ENCODE results near the gene SLC28A2. TPM values are rescaled to one million over a fixed set of nuclear protein-coding genes. Genes with fewer than 3 reads are reported as not detected.

Gene SLC28A2
- total and polyA plus RNA-seq, 12 donors: under 0.01 to 0.37 (median 0.10) TPM; not detected in 6

- H3K36me3 ChIP-seq (replicated peaks in 1 of 2): no peaks in the 10 kb centered on the region
- no peaks in the 10 kb centered on the region for H3K27me3 ChIP-seq
- intact Hi-C loops (cut with DNase I): no loop called here
- no peak overlapping the region for H3K4me3 ChIP-seq
- no peak for DNase-seq
- no peak for TF ChIP-seq CTCF (IDR thresholded peaks at IDR 0.05)
- TF ChIP-seq POLR2A (IDR thresholded peaks at IDR 0.05): no peak
- H3K27ac ChIP-seq: no peak overlapping the region
- 53 to 57% (median 56%) methylated on average over 7 of the region's 7 CpGs for WGBS, 4 donors
- H3K4me1 ChIP-seq (replicated peaks in 1 of 2): no peaks in the 10 kb centered on the region
- no peaks in the 10 kb centered on the region for H3K9me3 ChIP-seq (replicated peaks in 1 of 3)
Measured at GRCh38 chr15:45326741-45327140, 74.7 kb downstream of the SLC28A2 start.

Other genes starting within 250 kb of the SLC28A2 start
- 100 to 1,000 TPM in 1 of 9 donors, 10 to 100 TPM in 8; 30.1 to 164 (median 46.9) TPM for gene SORD, start 229.0 kb upstream of the SLC28A2 start, total RNA-seq
- 100 to 1,000 TPM in 1 of 3 donors, 1 to 10 TPM in 2; 6.8 to 124 (median 8.1) TPM for gene SORD, start 229.0 kb upstream of the SLC28A2 start, polyA plus RNA-seq
- 10 to 100 TPM in 1 of 9 donors, 1 to 10 TPM in 4, under 1 TPM in 4; 0.22 to 18.5 (median 1.8) TPM for gene DUOX2, start 138.1 kb upstream of the SLC28A2 start, total RNA-seq
- gene DUOX2, start 138.1 kb upstream of the SLC28A2 start, polyA plus RNA-seq: 1 to 10 TPM; 1.1 to 1.7 (median 1.3) TPM
- gene DUOXA2, start 137.9 kb upstream of the SLC28A2 start, total RNA-seq: 1 to 10 TPM in 3 of 9 donors, under 1 TPM in 2, not detected in 4; 0.17 to 4.1 (median 1.3) TPM
- under 1 TPM; 0.11 to 0.84 (median 0.48) TPM for gene DUOXA2, start 137.9 kb upstream of the SLC28A2 start, polyA plus RNA-seq
- 10 to 100 TPM in 2 of 9 donors, 1 to 10 TPM in 6, under 1 TPM in 1; 0.11 to 21.3 (median 5.7) TPM for gene DUOXA1, start 122.4 kb upstream of the SLC28A2 start, total RNA-seq
- gene DUOXA1, start 122.4 kb upstream of the SLC28A2 start, polyA plus RNA-seq: 1 to 10 TPM in 2 of 3 donors, under 1 TPM in 1; 0.81 to 5.1 (median 2.9) TPM
- gene DUOX1, start 122.2 kb upstream of the SLC28A2 start, total RNA-seq: 10 to 100 TPM in 7 of 9 donors, 1 to 10 TPM in 1, not detected in 1; 8.2 to 98.8 (median 24.2) TPM
- 10 to 100 TPM in 2 of 3 donors, 1 to 10 TPM in 1; 2.5 to 23.7 (median 14.2) TPM for gene DUOX1, start 122.2 kb upstream of the SLC28A2 start, polyA plus RNA-seq
- gene SHF, start 64.3 kb upstream of the SLC28A2 start, total RNA-seq: 10 to 100 TPM in 8 of 9 donors, 1 to 10 TPM in 1; 3.2 to 23.4 (median 16.2) TPM
- gene SHF, start 64.3 kb upstream of the SLC28A2 start, polyA plus RNA-seq: 10 to 100 TPM in 2 of 3 donors, 1 to 10 TPM in 1; 5.7 to 30.0 (median 19.2) TPM
- gene GATM, start 126.3 kb downstream of the SLC28A2 start, total RNA-seq: 10 to 100 TPM in 8 of 9 donors, 1 to 10 TPM in 1; 3.6 to 73.2 (median 31.4) TPM
- 10 to 100 TPM in 1 of 3 donors, 1 to 10 TPM in 2; 6.8 to 10.9 (median 8.6) TPM for gene GATM, start 126.3 kb downstream of the SLC28A2 start, polyA plus RNA-seq